HEK293 (cell line): ENCODE measurements around the gene ZNF428.
A peak's percentile ranks its signal among the peaks of the same experiment; 100 is the strongest.

Experiments used
- AEBP2 ChIP-seq: fragments of 450-650 bp; formaldehyde crosslinking; IDR thresholded peaks from 2 replicates; pipeline ENCODE4 v1.5.1; 2016; ENCODE audit warnings: missing biosample characterization, missing genetic modification characterization, borderline replicate concordance
- ATF2 ChIP-seq: fragments of 450-650 bp; formaldehyde crosslinking; IDR thresholded peaks from 2 replicates; pipeline ENCODE4 v1.5.1; 2016; ENCODE audit warnings: missing biosample characterization, missing genetic modification characterization, low read depth
- GLIS2 ChIP-seq: fragments of 450-650 bp; formaldehyde crosslinking; IDR thresholded peaks from 2 replicates; pipeline ENCODE4 v1.5.1; 2016; ENCODE audit warnings: missing biosample characterization, missing genetic modification characterization
- HIC1 ChIP-seq: fragments of 450-650 bp; formaldehyde crosslinking; IDR thresholded peaks from 2 replicates; pipeline ENCODE4 v1.5.1; 2016; ENCODE audit warnings: missing biosample characterization, missing genetic modification characterization
- KLF1 ChIP-seq: fragments of 450-650 bp; formaldehyde crosslinking; IDR thresholded peaks from 2 replicates; pipeline ENCODE4 v1.5.1; 2016; ENCODE audit warnings: missing biosample characterization, missing genetic modification characterization
- MEIS1 ChIP-seq: sonication (generic); formaldehyde crosslinking; IDR thresholded peaks from 2 replicates; pipeline ENCODE4 v1.8.1; 2022; ENCODE audit warnings: missing genetic modification reagents, mild to moderate bottlenecking, borderline replicate concordance
- PATZ1 ChIP-seq: fragments of 450-650 bp; formaldehyde crosslinking; IDR thresholded peaks from 2 replicates; pipeline ENCODE4 v1.5.1; 2016; ENCODE audit warnings: missing biosample characterization, missing genetic modification characterization
- PBX3 ChIP-seq: sonication (generic); formaldehyde crosslinking; IDR thresholded peaks from 2 replicates; pipeline ENCODE4 v1.8.1; 2022; ENCODE audit warnings: mild to moderate bottlenecking, moderate library complexity, missing genetic modification reagents
- SP3 ChIP-seq: fragments of 450-650 bp; formaldehyde crosslinking; IDR thresholded peaks from 2 replicates; pipeline ENCODE4 v1.5.1; 2016; ENCODE audit warnings: missing biosample characterization, missing genetic modification characterization
- ZBTB17 ChIP-seq: fragments of 450-650 bp; formaldehyde crosslinking; IDR thresholded peaks from 2 replicates; pipeline ENCODE4 v1.5.1; 2016; ENCODE audit warnings: missing biosample characterization, missing genetic modification characterization
- ZBTB48 ChIP-seq: fragments of 450-650 bp; formaldehyde crosslinking; IDR thresholded peaks from 2 replicates; pipeline ENCODE4 v1.5.1; 2016; ENCODE audit warnings: missing biosample characterization, missing genetic modification characterization
- ZBTB49 ChIP-seq: fragments of 450-650 bp; formaldehyde crosslinking; IDR thresholded peaks from 2 replicates; pipeline ENCODE4 v1.5.1; 2016; ENCODE audit warnings: missing biosample characterization, missing genetic modification characterization, low read depth
- ZNF19 ChIP-seq: fragments of 450-650 bp; formaldehyde crosslinking; IDR thresholded peaks from 2 replicates; pipeline ENCODE4; 2016; ENCODE audit warnings: missing biosample characterization, missing genetic modification characterization, low read depth
- ZNF202 ChIP-seq: fragments of 450-650 bp; formaldehyde crosslinking; IDR thresholded peaks from 2 replicates; pipeline ENCODE4 v1.5.1; 2016; ENCODE audit warnings: missing biosample characterization, missing genetic modification characterization, borderline replicate concordance
- ZNF24 ChIP-seq: fragments of 450-650 bp; formaldehyde crosslinking; IDR thresholded peaks from 2 replicates; pipeline ENCODE4 v1.5.1; 2016; ENCODE audit warnings: missing biosample characterization, missing genetic modification characterization
- ZNF394 ChIP-seq: fragments of 450-650 bp; formaldehyde crosslinking; IDR thresholded peaks from 2 replicates; pipeline ENCODE4 v1.5.1; 2016; ENCODE audit warnings: missing biosample characterization, missing genetic modification characterization, mild to moderate bottlenecking, moderate library complexity, borderline replicate concordance
- ZNF488 ChIP-seq: fragments of 450-650 bp; formaldehyde crosslinking; IDR thresholded peaks from 2 replicates; pipeline ENCODE4 v1.5.1; 2016; ENCODE audit warnings: missing biosample characterization, missing genetic modification characterization
- ZNF561 ChIP-seq: fragments of 450-650 bp; IDR thresholded peaks from 2 replicates; pipeline ENCODE4 v1.5.1; 2018; ENCODE audit warnings: missing biosample characterization, missing genetic modification characterization, borderline replicate concordance
- ZNF639 ChIP-seq: fragments of 450-650 bp; formaldehyde crosslinking; IDR thresholded peaks from 2 replicates; pipeline ENCODE4 v1.5.1; 2016; ENCODE audit warnings: missing biosample characterization, missing genetic modification characterization
- ZNF704 ChIP-seq: fragments of 450-650 bp; formaldehyde crosslinking; IDR thresholded peaks from 2 replicates; pipeline ENCODE4 v1.5.1; 2016; ENCODE audit warnings: missing biosample characterization, missing genetic modification characterization
- ZNF707 ChIP-seq: fragments of 450-650 bp; formaldehyde crosslinking; IDR thresholded peaks from 2 replicates; pipeline ENCODE4 v1.5.1; 2016; ENCODE audit warnings: missing biosample characterization, missing genetic modification characterization
- ZNF776 ChIP-seq: fragments of 450-650 bp; formaldehyde crosslinking; IDR thresholded peaks from 2 replicates; pipeline ENCODE4 v1.5.0; 2017; ENCODE audit warnings: missing biosample characterization, missing genetic modification characterization, borderline replicate concordance
- ZXDB ChIP-seq: fragments of 450-650 bp; formaldehyde crosslinking; IDR thresholded peaks from 2 replicates; pipeline ENCODE4 v1.5.1; 2016; ENCODE audit warnings: missing biosample characterization, missing genetic modification characterization

Gene ZNF428

GRCh38 chr19:43619262-43620060 lies at the start of gene ZNF428 (continued):
- TF ChIP-seq HIC1 (tag by site-specific recombination) (peak; percentile 37; the same call in 1 of the 2 replicates), ZNF19 (tag by site-specific recombination) (no peak), ZNF202 (tag by site-specific recombination) (no peak), GLIS2 (peak; percentile 97), KLF1 (tag by site-specific recombination) (peak; percentile 7), ZNF488 (tag by site-specific recombination) (no peak), ZBTB48 (tag by site-specific recombination) (peak; percentile 32; the same call in 1 of the 2 replicates), ZNF776 (tag by site-specific recombination) (no peak), ZNF639 (tag by site-specific recombination) (peak; percentile 70; the same call in 1 of the 2 replicates), SP3 (tag by site-specific recombination) (peak; percentile 70), ZBTB49 (tag by site-specific recombination) (no peak), PATZ1 (peak; percentile 96), ZNF561 (tag by site-specific recombination) (peak; percentile 94), ATF2 (tag by site-specific recombination) (0 out of 2 replicates have a peak, but pooled peaks have one; percentile 1), ZNF704 (tag by site-specific recombination) (no peak), AEBP2 (tag by site-specific recombination) (no peak), ZNF24 (tag by site-specific recombination) (peak; percentile 36), MEIS1 (CRISPR knock-in tag) (no peak), ZNF394 (tag by site-specific recombination) (peak; percentile 11), PBX3 (CRISPR knock-in tag) (no peak), ZXDB (peak; percentile 97), ZBTB17 (peak; percentile 98), ZNF707 (no peak)
